ENCODE data around the gene PGAP2. TPM values are rescaled to one million over a fixed set of nuclear protein-coding genes. Genes with fewer than 3 reads are reported as not detected.

PGAP2 gene
- polyA plus RNA-seq, 1 experiment: 20.8 TPM

DNA sequence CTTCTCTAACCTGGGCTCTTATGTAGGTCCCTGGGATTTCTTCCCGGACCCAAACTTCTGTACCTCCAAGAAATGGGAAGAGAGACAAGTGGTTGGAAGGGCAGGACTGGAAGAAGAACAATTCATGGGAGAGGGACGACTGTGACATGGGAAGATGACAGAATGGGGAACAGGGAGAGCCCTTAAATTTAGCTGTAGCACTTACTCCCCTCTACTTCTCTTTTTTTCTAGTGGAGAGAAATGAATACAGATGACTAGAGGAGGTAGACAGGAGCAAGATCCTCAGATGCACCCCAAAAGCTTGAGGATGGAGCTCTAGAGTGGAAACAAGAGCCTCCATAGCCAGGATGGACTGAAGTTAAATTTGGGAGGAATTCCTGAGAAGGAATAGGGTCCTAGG lies 30.1 kb downstream of the PGAP2 start:
- H3K27ac ChIP-seq (ENCODE audit: low read depth, low read length): no peak overlapping the region
- CTCF ChIA-PET: interaction anchor here (0.7 to 27.6 kb wide), 3 partner anchors 14 to 259 kb away, joined by 5 to 1559 read pairs (median 150); partner anchors contain the start of gene STIM1
- TF ChIP-seq, protein P1, sequence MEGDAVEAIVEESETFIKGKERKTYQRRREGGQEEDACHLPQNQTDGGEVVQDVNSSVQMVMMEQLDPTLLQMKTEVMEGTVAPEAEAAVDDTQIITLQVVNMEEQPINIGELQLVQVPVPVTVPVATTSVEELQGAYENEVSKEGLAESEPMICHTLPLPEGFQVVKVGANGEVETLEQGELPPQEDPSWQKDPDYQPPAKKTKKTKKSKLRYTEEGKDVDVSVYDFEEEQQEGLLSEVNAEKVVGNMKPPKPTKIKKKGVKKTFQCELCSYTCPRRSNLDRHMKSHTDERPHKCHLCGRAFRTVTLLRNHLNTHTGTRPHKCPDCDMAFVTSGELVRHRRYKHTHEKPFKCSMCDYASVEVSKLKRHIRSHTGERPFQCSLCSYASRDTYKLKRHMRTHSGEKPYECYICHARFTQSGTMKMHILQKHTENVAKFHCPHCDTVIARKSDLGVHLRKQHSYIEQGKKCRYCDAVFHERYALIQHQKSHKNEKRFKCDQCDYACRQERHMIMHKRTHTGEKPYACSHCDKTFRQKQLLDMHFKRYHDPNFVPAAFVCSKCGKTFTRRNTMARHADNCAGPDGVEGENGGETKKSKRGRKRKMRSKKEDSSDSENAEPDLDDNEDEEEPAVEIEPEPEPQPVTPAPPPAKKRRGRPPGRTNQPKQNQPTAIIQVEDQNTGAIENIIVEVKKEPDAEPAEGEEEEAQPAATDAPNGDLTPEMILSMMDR (IDR thresholded peaks at IDR 0.05; ENCODE audit: low read depth, low read length): no peak
- no peaks in the 10 kb centered on the region; the same call in 1 of the 2 replicates for H3K9me3 ChIP-seq (ENCODE audit: control insufficient read depth, insufficient read depth, low read length)
- no peak for DNase-seq (ENCODE audit: low read depth, low spot score)
- H3K4me3 ChIP-seq (ENCODE audit: low read depth, low read length): no peak overlapping the region
- no peaks in the 10 kb centered on the region for H3K27me3 ChIP-seq (ENCODE audit: control insufficient read depth, insufficient read depth, low read length)
- POLR2A ChIA-PET: no interaction called here

DNA sequence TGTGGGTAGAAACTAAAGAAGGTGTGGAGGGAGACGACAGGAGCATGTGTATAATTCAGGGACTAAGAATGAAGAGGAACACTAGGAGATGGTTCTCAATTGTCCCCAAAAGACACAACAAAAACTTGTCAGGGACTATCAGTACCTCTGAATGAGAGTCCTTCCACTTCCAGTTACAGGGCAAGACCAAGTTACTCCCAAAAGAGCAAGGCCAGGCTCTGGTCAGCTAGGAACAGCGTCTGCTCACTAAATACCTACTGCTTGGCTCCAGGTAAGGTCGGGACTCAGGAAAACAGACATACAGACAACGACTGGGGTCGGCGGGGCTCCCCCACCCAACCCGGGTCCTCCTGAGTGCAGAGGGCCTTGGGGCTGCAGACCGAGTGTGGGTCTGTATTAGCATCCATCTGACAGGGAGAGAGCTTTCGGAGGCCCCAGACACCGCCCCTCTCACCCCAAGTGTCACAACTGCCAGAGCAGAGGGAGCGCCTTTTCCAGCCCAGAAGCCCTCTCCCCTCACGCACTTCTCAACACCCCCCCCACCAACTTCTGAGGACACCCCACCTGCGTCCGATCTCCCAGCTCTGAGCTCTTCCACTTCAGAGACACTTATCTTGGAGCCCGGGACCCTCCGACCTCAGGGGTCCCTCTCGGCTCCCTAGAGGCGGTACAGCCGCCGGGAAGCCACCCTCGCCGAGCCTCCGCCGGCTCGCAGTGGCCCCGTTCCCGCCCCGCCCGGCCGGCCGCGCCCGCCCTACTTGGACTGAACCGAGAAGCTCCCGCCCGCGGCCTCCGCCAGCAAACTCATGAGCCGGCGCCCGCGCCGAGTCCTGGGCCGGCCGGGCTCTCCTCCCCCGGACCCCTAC lies 31.9 kb downstream of the PGAP2 start:
- Histone ChIP-seq H3K4me3 (ENCODE audit: low read depth, low read length) (peak overlapping the region; percentile 72), H3K27me3 (ENCODE audit: control insufficient read depth, insufficient read depth, low read length) (no peaks in the 10 kb centered on the region), H3K9me3 (ENCODE audit: control insufficient read depth, insufficient read depth, low read length) (no peaks in the 10 kb centered on the region; the same call in 1 of the 2 replicates), H3K27ac (ENCODE audit: low read depth, low read length) (no peak overlapping the region)
- DNase-seq (ENCODE audit: low read depth, low spot score): no peak
- TF ChIP-seq, protein P1 (IDR thresholded peaks at IDR 0.05; ENCODE audit: low read depth, low read length): no peak
- CTCF ChIA-PET: interaction anchor here (0.6 to 27.6 kb wide), 9 partner anchors 9 to 258 kb away, joined by 3 to 1559 read pairs (median 8); partner anchors contain the start of gene STIM1
- POLR2A ChIA-PET: interaction anchor here (0.7 to 2.8 kb wide), 5 partner anchors 14 to 747 kb away, joined by 4 to 21 read pairs (median 5); partner anchors contain the start of gene STIM1

GRCh38 chr11:3840870-3841425 lies 32.6 kb downstream of the PGAP2 start, which contains the start of gene RHOG:
RHOG (minus strand) TSS chr11:3840959; CDS start chr11:3828138, 12,821 bp downstream.
- DNase-seq (ENCODE audit: low read depth, low spot score): peak; percentile 23
- Histone ChIP-seq H3K27ac (ENCODE audit: low read depth, low read length) (peak within 1 kb of the TSS; percentile 89), H3K9me3 (ENCODE audit: control insufficient read depth, insufficient read depth, low read length) (no peaks in the 10 kb centered on the region; the same call in 1 of the 2 replicates), H3K4me3 (ENCODE audit: low read depth, low read length) (peak within 1 kb of the TSS; percentile 72), H3K27me3 (ENCODE audit: control insufficient read depth, insufficient read depth, low read length) (no peaks in the 10 kb centered on the region)
- POLR2A ChIA-PET: interaction anchor here (0.6 to 2.8 kb wide), 10 partner anchors 14 to 748 kb away, joined by 3 to 21 read pairs (median 4); partner anchors contain the start of genes ART1, PGAP2 and STIM1
- TF ChIP-seq, protein P1 (IDR thresholded peaks at IDR 0.05; ENCODE audit: low read depth, low read length): no peak
- CTCF ChIA-PET: interaction anchor here (0.6 to 27.6 kb wide), 45 partner anchors 10 to 1488 kb away, joined by 3 to 1559 read pairs (median 5); partner anchors contain the start of genes OR51G2, PGAP2 and STIM1

GRCh38 chr11:3841426-3842350 lies 33.3 kb downstream of the PGAP2 start:
- Histone ChIP-seq H3K9me3 (ENCODE audit: control insufficient read depth, insufficient read depth, low read length) (no peaks in the 10 kb centered on the region; the same call in 1 of the 2 replicates), H3K4me3 (ENCODE audit: low read depth, low read length) (peak overlapping the region; percentile 72), H3K27me3 (ENCODE audit: control insufficient read depth, insufficient read depth, low read length) (no peaks in the 10 kb centered on the region), H3K27ac (ENCODE audit: low read depth, low read length) (peak overlapping the region; percentile 89)
- peak; percentile 38 for DNase-seq (ENCODE audit: low read depth, low spot score)
- TF ChIP-seq, protein P1 (IDR thresholded peaks at IDR 0.05; ENCODE audit: low read depth, low read length): peak; percentile 84
- ChIA-PET POLR2A (interaction anchor here (0.6 to 2.8 kb wide), 9 partner anchors 13 to 230 kb away, joined by 3 to 21 read pairs (median 4); partner anchors contain the start of genes ART1, PGAP2 and STIM1), CTCF (interaction anchor here (0.6 to 27.6 kb wide), 52 partner anchors 9 to 1487 kb away, joined by 3 to 1559 read pairs (median 4); partner anchors contain the start of genes OR51G2, PGAP2 and STIM1)
